Natural killer cell (primary cell): ENCODE data around the gene VGF. TPM values are rescaled to one million over a fixed set of nuclear protein-coding genes. Genes with fewer than 3 reads are reported as not detected.

Source experiments
- ATAC-seq, 3 donors: fragments of 150-1000 bp in 2 of 3; fragments of 200-7000 bp in 1 of 3; cut with Tn5 transposase; 1 replicate in 1 of 3; 2 replicates in 2 of 3; pipeline ENCODE4 v1.10.0; 2021; ENCODE audit warnings: mild to moderate bottlenecking in 2 of 3, moderate library complexity in 2 of 3
- DNase-seq, 2 donors: peaks; one replicate each; pipeline versions ENCODE4 v3.0.0 to v3.0.0-alpha.2; 2013 to 2021; ENCODE audit warnings: mixed read lengths in 1 of 2
- H3K27ac ChIP-seq: one replicate; pipeline ENCODE4 v1.5.1; 2013; ENCODE audit warnings: mild to moderate bottlenecking, low read length
- H3K27me3 ChIP-seq: one replicate; pipeline ENCODE4 v1.6.1; 2013; ENCODE audit warnings: low read length; ENCODE audit not compliant: control insufficient read depth, insufficient read depth
- H3K36me3 ChIP-seq: one replicate; pipeline ENCODE4 v1.6.1; 2013; ENCODE audit warnings: low read length; ENCODE audit not compliant: control insufficient read depth, insufficient read depth
- H3K4me1 ChIP-seq: one replicate; pipeline ENCODE4 v1.6.1; 2013; ENCODE audit warnings: low read length; ENCODE audit not compliant: control insufficient read depth, insufficient read depth
- H3K4me3 ChIP-seq: one replicate; pipeline ENCODE4 v1.5.1; 2013; ENCODE audit warnings: low read length
- H3K9me3 ChIP-seq: one replicate; pipeline ENCODE4 v1.6.1; 2013; ENCODE audit warnings: low read length; ENCODE audit not compliant: control insufficient read depth, insufficient read depth
- H3K27ac Mint-ChIP-seq, 2 donors: one replicate each; pipeline ENCODE4 v1.8.0; 2022; ENCODE audit warnings: mild to moderate bottlenecking in 2 of 2, mixed read lengths in 2 of 2, moderate library complexity in 1 of 2
- H3K27me3 Mint-ChIP-seq, 2 donors: one replicate each; pipeline ENCODE4 v1.8.0; 2022; ENCODE audit warnings: low read depth in 2 of 2, mixed read lengths in 2 of 2
- H3K36me3 Mint-ChIP-seq: one replicate; pipeline ENCODE4 v1.8.0; 2022; ENCODE audit warnings: mixed read lengths
- H3K4me1 Mint-ChIP-seq, 2 donors: one replicate each; pipeline ENCODE4 v1.8.0; 2022; ENCODE audit warnings: mixed read lengths in 2 of 2
- H3K4me3 Mint-ChIP-seq: one replicate; pipeline ENCODE4 v1.8.0; 2022; ENCODE audit warnings: mild to moderate bottlenecking, moderate library complexity, mixed read lengths
- H3K9me3 Mint-ChIP-seq, 2 donors: one replicate each; pipeline ENCODE4 v1.8.0; 2022; ENCODE audit warnings: mixed read lengths in 2 of 2
- WGBS: methylation state at CpG from one replicate; pipeline ENCODE4 v1.1.7; 2013; ENCODE audit warnings: missing lambda C conversion rate; ENCODE audit not compliant: insufficient coverage; 5-methylcytosine and 5-hydroxymethylcytosine counted together
- intact Hi-C: fragments of 100-400 bp; cut with micrococcal nuclease; formaldehyde crosslinking; loops from one replicate; pipeline ENCODE4 v1.14.2; 2022
- total RNA-seq, 4 donors: library from RNA; stranded (reverse); fragments of 120-200 nt in 1 of 4; gene quantifications; one replicate each; pipeline versions ENCODE4 v1.2.3 to v1.2.4, GENCODE V29; 2013 to 2022
- TF ChIP-seq, protein P1 (sequence below): fragments of 200-600 bp; IDR thresholded peaks from one replicate; pipeline ENCODE4 v1.8.0; 2022; ENCODE audit warnings: antibody characterized with exemption

The VGF gene
- total RNA-seq, 3 donors from 2014 or later (not counting 1 experiment from before 2014, with no cell fraction given), result not detected

- no peaks in the 10 kb centered on the region for H3K36me3 Mint-ChIP-seq
- Histone ChIP-seq H3K36me3 (no peaks in the 10 kb centered on the region), H3K27ac (no peak overlapping the region), H3K4me3 (no peak overlapping the region), H3K4me1 (peaks cover 18% of the 10 kb centered on the region), H3K27me3 (no peaks in the 10 kb centered on the region), H3K9me3 (no peaks in the 10 kb centered on the region)
- H3K4me1 Mint-ChIP-seq, result peaks cover 6 to 11% of the 10 kb centered on the region in 2 donors
- H3K4me3 Mint-ChIP-seq, result peak overlapping the region; percentile 21
- TF ChIP-seq, protein P1, sequence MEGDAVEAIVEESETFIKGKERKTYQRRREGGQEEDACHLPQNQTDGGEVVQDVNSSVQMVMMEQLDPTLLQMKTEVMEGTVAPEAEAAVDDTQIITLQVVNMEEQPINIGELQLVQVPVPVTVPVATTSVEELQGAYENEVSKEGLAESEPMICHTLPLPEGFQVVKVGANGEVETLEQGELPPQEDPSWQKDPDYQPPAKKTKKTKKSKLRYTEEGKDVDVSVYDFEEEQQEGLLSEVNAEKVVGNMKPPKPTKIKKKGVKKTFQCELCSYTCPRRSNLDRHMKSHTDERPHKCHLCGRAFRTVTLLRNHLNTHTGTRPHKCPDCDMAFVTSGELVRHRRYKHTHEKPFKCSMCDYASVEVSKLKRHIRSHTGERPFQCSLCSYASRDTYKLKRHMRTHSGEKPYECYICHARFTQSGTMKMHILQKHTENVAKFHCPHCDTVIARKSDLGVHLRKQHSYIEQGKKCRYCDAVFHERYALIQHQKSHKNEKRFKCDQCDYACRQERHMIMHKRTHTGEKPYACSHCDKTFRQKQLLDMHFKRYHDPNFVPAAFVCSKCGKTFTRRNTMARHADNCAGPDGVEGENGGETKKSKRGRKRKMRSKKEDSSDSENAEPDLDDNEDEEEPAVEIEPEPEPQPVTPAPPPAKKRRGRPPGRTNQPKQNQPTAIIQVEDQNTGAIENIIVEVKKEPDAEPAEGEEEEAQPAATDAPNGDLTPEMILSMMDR, result no peak
- H3K9me3 Mint-ChIP-seq, result no peaks in the 10 kb centered on the region
- ATAC-seq (no peak), DNase-seq (no peak)
- intact Hi-C loops, result no loop called here
- 98% methylated on average over 6 of the region's 6 CpGs for WGBS
- H3K27ac Mint-ChIP-seq, result no peak overlapping the region
- peaks cover 0 to 8% of the 10 kb centered on the region in 2 donors for H3K27me3 Mint-ChIP-seq
Observed at GRCh38 chr7:101156277-101156676, 9.1 kb downstream of the VGF start.

DNA sequence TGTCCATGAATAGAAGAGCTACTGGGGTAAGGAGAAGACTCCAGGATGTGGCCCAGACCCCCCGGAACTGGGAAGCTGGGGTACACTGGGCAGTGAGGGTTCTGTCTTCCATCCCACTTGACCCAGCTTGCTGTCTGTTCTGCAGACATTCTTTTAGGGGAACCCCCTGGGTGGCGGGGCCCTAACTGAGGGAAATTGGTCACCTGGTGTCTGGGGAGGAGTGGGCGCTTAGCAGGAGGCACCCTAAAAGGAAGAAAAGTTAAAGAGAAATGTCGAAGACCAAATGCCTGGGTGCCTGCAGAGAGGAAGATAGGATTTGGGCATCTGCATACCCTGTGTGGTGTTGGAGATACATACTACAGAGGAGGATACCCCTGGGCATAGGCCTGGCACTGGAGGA lies 10.1 kb downstream of the VGF start:
- TF ChIP-seq, protein P1, result no peak
- H3K27ac Mint-ChIP-seq, result no peak overlapping the region
- 52% methylated on average over 4 of the region's 4 CpGs for WGBS

GRCh38 chr7:101154693-101155102 lies 10.7 kb downstream of the VGF start:
- DNase-seq (peak in 1 of 2 donors; percentile 39), ATAC-seq (no peak)
- no peaks in the 10 kb centered on the region for H3K36me3 ChIP-seq
- peak overlapping the region; percentile 72 for H3K4me3 Mint-ChIP-seq
- H3K9me3 ChIP-seq, result no peaks in the 10 kb centered on the region
- WGBS, result under 1% methylated on average over 34 of the region's 34 CpGs
- peaks cover 6 to 11% of the 10 kb centered on the region in 2 donors for H3K4me1 Mint-ChIP-seq
- peak overlapping the region; percentile 55 for H3K4me3 ChIP-seq
- H3K27me3 Mint-ChIP-seq, result peaks cover 3 to 4% of the 10 kb centered on the region in 2 donors
- H3K9me3 Mint-ChIP-seq, result no peaks in the 10 kb centered on the region
- H3K36me3 Mint-ChIP-seq, result no peaks in the 10 kb centered on the region
- no peak overlapping the region for H3K27ac Mint-ChIP-seq
- TF ChIP-seq, protein P1, result no peak
- H3K27me3 ChIP-seq, result no peaks in the 10 kb centered on the region
- peaks cover 18% of the 10 kb centered on the region for H3K4me1 ChIP-seq
- intact Hi-C loops, result no loop called here
- no peak overlapping the region for H3K27ac ChIP-seq

More for the DNA sequence above, 10.1 kb downstream of the VGF start:
- no peaks in the 10 kb centered on the region for H3K9me3 ChIP-seq
- H3K4me3 ChIP-seq, result no peak overlapping the region
- intact Hi-C loops, result no loop called here
- H3K36me3 ChIP-seq, result no peaks in the 10 kb centered on the region
- H3K9me3 Mint-ChIP-seq, result no peaks in the 10 kb centered on the region
- ATAC-seq (no peak), DNase-seq (peak in 1 of 2 donors; percentile 17)
- no peak overlapping the region for H3K27ac ChIP-seq
- H3K4me1 Mint-ChIP-seq, result peaks cover 6 to 11% of the 10 kb centered on the region in 2 donors
- peaks cover 18% of the 10 kb centered on the region for H3K4me1 ChIP-seq
- H3K4me3 Mint-ChIP-seq, result peak overlapping the region; percentile 72
- peaks cover 0 to 4% of the 10 kb centered on the region in 2 donors for H3K27me3 Mint-ChIP-seq
- no peaks in the 10 kb centered on the region for H3K36me3 Mint-ChIP-seq
- H3K27me3 ChIP-seq, result no peaks in the 10 kb centered on the region
